Central memory CD8-positive, alpha-beta T cell (primary cell): ENCODE results near the gene C2orf69.
A peak's percentile ranks its signal among the peaks of the same experiment; 100 is the strongest.

Source experiments
- ATAC-seq: fragments of 150-1000 bp; cut with Tn5 transposase; replicated peaks from 2 replicates; pipeline ENCODE4 v1.10.0; 2022; ENCODE audit warnings: mild to moderate bottlenecking, moderate FRiP score, moderate number of reproducible peaks; ENCODE audit not compliant: poor library complexity, severe bottlenecking; ENCODE audit errors: extremely low read depth
- DNase-seq, 2 donors: peaks; one replicate each; pipeline ENCODE4 v3.0.0; 2021; ENCODE audit warnings: low spot score in 2 of 2
- H3K27ac Mint-ChIP-seq: one replicate; pipeline ENCODE4 v1.8.0; 2022; ENCODE audit warnings: low read depth, mild to moderate bottlenecking, moderate library complexity, mixed read lengths
- H3K27me3 Mint-ChIP-seq: one replicate; pipeline ENCODE4 v1.8.0; 2022; ENCODE audit warnings: mixed read lengths
- H3K36me3 Mint-ChIP-seq: one replicate; pipeline ENCODE4 v1.8.0; 2022; ENCODE audit warnings: mild to moderate bottlenecking, moderate library complexity, mixed read lengths; ENCODE audit not compliant: insufficient read depth
- H3K4me1 Mint-ChIP-seq: one replicate; pipeline ENCODE4 v1.8.0; 2022; ENCODE audit warnings: mixed read lengths
- H3K4me3 Mint-ChIP-seq: one replicate; pipeline ENCODE4 v1.8.0; 2022; ENCODE audit warnings: mild to moderate bottlenecking, moderate library complexity, mixed read lengths
- H3K9me3 Mint-ChIP-seq: one replicate; pipeline ENCODE4 v1.8.0; 2022; ENCODE audit warnings: mixed read lengths

The C2orf69 gene

GRCh38 chr2:199911052-199911876 is at the start of gene C2orf69:
C2orf69 (plus strand) TSS chr2:199911293; CDS start chr2:199911439, 146 bp downstream.
- Mint-ChIP-seq H3K27ac (peak within 1 kb of the TSS; percentile 96), H3K4me1 (peaks cover 37% of the 10 kb centered on the region), H3K4me3 (peak within 1 kb of the TSS; percentile 98), H3K9me3 (no peaks in the 10 kb centered on the region), H3K36me3 (peaks cover 9% of the 10 kb centered on the region), H3K27me3 (peaks cover 19% of the 10 kb centered on the region)
- peak; percentile 69 for ATAC-seq
- peak; percentile 72 to 81 for DNase-seq

DNA sequence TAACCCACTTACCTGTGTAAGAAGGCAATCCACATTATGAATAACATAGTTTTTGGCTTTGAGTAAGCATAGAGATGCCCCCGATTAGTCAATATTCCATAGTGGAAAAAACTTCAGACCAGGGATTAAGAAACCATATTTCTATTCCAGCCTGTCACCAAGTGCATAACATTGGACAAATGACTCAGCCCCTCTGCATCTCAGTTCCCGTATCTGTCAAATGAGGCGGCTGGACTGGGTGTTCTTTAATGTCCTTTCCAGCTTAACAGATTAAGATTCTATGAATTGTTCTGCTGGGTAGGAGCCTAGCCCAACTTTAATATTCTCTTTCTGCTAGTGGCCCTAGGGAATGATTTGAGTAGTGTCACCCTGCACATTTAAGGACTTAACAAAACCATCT is 48.3 kb upstream of the C2orf69 start:
- DNase-seq (no peak), ATAC-seq (no peak)
- H3K27me3 Mint-ChIP-seq, result peaks cover 54% of the 10 kb centered on the region
- H3K27ac Mint-ChIP-seq, result no peak overlapping the region
- H3K4me1 Mint-ChIP-seq, result no peaks in the 10 kb centered on the region
- no peaks in the 10 kb centered on the region for H3K36me3 Mint-ChIP-seq
- no peak overlapping the region for H3K4me3 Mint-ChIP-seq
- no peaks in the 10 kb centered on the region for H3K9me3 Mint-ChIP-seq

GRCh38 chr2:199865905-199866304 is 45.2 kb upstream of the C2orf69 start:
- ATAC-seq (no peak), DNase-seq (no peak)
- Mint-ChIP-seq H3K9me3 (no peaks in the 10 kb centered on the region), H3K36me3 (no peaks in the 10 kb centered on the region), H3K27ac (no peak overlapping the region), H3K4me1 (no peaks in the 10 kb centered on the region), H3K4me3 (no peak overlapping the region), H3K27me3 (peaks cover 62% of the 10 kb centered on the region)

- Mint-ChIP-seq H3K4me1 (no peaks in the 10 kb centered on the region), H3K36me3 (no peaks in the 10 kb centered on the region), H3K27ac (no peak overlapping the region), H3K27me3 (peaks cover 47% of the 10 kb centered on the region), H3K9me3 (no peaks in the 10 kb centered on the region), H3K4me3 (no peak overlapping the region)
- ATAC-seq (no peak), DNase-seq (no peak)
These were observed 42.5 kb upstream of the C2orf69 start for GRCh38 chr2:199868431-199869226.

- Mint-ChIP-seq H3K27ac (no peak overlapping the region), H3K9me3 (peaks cover 4% of the 10 kb centered on the region), H3K4me1 (no peaks in the 10 kb centered on the region), H3K27me3 (peaks cover 51% of the 10 kb centered on the region), H3K4me3 (no peak overlapping the region), H3K36me3 (no peaks in the 10 kb centered on the region)
- DNase-seq, result no peak
- ATAC-seq, result no peak
These were observed 41.9 kb upstream of the C2orf69 start for GRCh38 chr2:199869227-199869541.

- no peak for ATAC-seq
- Mint-ChIP-seq H3K27ac (no peak overlapping the region), H3K9me3 (peaks cover 7% of the 10 kb centered on the region), H3K27me3 (peaks cover 55% of the 10 kb centered on the region), H3K36me3 (no peaks in the 10 kb centered on the region), H3K4me3 (no peak overlapping the region), H3K4me1 (no peaks in the 10 kb centered on the region)
- no peak for DNase-seq
These were observed 41.4 kb upstream of the C2orf69 start for GRCh38 chr2:199869653-199870052.

- Mint-ChIP-seq H3K27me3 (peaks cover 63% of the 10 kb centered on the region), H3K36me3 (no peaks in the 10 kb centered on the region), H3K9me3 (peaks cover 13% of the 10 kb centered on the region), H3K27ac (no peak overlapping the region), H3K4me1 (no peaks in the 10 kb centered on the region), H3K4me3 (no peak overlapping the region)
- no peak for ATAC-seq
- no peak for DNase-seq
These were observed 40.5 kb upstream of the C2orf69 start for GRCh38 chr2:199870581-199870980.

DNA sequence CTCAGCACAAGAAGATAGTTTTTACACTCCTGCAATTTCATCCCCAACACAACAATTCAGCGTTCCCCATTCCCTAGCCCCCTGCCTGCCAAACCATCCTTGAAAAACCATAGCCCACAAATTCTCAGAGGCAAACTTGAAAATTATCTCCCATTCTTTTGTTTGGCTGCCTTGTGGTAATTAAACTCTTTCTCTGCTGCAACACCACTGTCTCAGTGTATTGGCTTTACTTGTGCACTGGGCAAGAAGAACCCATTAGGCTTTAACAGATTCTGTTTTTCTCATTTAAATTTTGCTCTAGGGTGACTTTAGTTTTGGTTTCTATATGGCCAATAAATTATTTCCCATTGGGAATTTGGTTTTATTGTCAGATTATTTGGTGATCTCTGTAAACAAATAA is 36.9 kb upstream of the C2orf69 start:
- ATAC-seq (no peak), DNase-seq (no peak)
- H3K36me3 Mint-ChIP-seq, result no peaks in the 10 kb centered on the region
- peaks cover 13% of the 10 kb centered on the region for H3K9me3 Mint-ChIP-seq
- no peak overlapping the region for H3K27ac Mint-ChIP-seq
- no peaks in the 10 kb centered on the region for H3K4me1 Mint-ChIP-seq
- H3K27me3 Mint-ChIP-seq, result peaks cover 64% of the 10 kb centered on the region
- no peak overlapping the region for H3K4me3 Mint-ChIP-seq

- DNase-seq, result no peak
- no peak for ATAC-seq
- H3K27ac Mint-ChIP-seq, result no peak overlapping the region
- no peaks in the 10 kb centered on the region for H3K36me3 Mint-ChIP-seq
- no peaks in the 10 kb centered on the region for H3K4me1 Mint-ChIP-seq
- H3K9me3 Mint-ChIP-seq, result peaks cover 13% of the 10 kb centered on the region
- no peak overlapping the region for H3K4me3 Mint-ChIP-seq
- peaks cover 65% of the 10 kb centered on the region for H3K27me3 Mint-ChIP-seq
These were observed 35.7 kb upstream of the C2orf69 start for GRCh38 chr2:199875400-199875799.

GRCh38 chr2:199882667-199883066 is 28.4 kb upstream of the C2orf69 start:
- ATAC-seq, result no peak
- no peak for DNase-seq
- H3K27ac Mint-ChIP-seq, result no peak overlapping the region
- H3K27me3 Mint-ChIP-seq, result peaks cover 33% of the 10 kb centered on the region
- peaks cover 5% of the 10 kb centered on the region for H3K9me3 Mint-ChIP-seq
- no peaks in the 10 kb centered on the region for H3K36me3 Mint-ChIP-seq
- H3K4me1 Mint-ChIP-seq, result no peaks in the 10 kb centered on the region
- no peak overlapping the region for H3K4me3 Mint-ChIP-seq

DNA sequence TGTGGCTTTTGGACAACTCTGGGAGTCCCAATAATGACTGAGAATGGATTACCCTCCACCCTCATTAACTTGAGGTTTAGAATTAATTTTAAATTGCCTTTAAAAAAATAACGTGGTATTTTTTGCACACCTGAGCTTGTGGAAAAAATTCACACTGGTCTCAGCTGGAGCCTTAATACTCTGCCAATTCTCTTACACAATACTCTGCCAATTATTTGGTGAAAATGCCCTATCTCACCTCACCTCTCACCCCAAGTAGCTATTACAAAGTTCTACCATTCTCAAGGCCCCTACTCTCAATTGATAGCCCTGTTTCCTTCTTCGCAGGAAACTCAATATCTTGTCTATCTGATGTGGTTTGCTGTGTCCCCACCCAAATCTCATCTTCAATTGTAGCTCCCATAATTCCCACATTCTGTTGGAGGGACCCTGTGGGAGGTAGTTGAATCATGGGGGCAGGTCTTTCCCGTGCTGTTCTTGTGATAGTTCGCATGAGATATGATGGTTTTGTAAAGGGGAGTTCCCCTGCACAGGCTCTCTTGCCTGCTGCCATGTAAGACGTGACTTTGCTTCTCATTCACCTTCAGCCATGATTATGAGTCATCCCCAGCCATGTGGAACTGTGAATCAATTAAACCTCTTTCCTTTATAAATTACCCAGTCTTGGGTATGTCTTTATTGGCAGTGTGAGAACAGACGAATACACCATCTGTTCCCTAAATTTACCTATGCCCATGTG is 27.4 kb upstream of the C2orf69 start:
- no peaks in the 10 kb centered on the region for H3K36me3 Mint-ChIP-seq
- H3K27ac Mint-ChIP-seq, result no peak overlapping the region
- no peak for ATAC-seq
- peaks cover 5% of the 10 kb centered on the region for H3K9me3 Mint-ChIP-seq
- no peaks in the 10 kb centered on the region for H3K4me1 Mint-ChIP-seq
- no peak overlapping the region for H3K4me3 Mint-ChIP-seq
- peaks cover 23% of the 10 kb centered on the region for H3K27me3 Mint-ChIP-seq
- no peak for DNase-seq

DNA sequence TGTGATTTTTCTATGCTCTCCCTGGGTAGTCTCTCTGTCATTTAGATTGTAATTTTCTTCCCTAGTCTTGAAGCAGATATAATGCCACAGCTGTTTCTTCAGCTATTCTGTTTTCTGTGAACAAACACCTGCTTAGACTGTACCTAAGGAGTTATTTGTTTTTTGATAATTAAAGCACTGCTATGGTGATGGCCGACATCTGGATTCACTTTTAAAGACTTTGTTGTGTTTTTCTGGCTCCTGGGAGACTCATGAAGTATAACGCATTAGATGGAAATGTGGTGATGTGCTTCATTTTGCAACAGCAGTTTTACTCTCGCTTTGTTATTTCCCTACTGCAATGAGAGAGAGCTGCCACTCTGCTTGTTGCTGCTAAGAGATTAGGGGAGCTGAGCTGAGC is 15.7 kb upstream of the C2orf69 start:
- peaks cover 6% of the 10 kb centered on the region for H3K27me3 Mint-ChIP-seq
- DNase-seq (no peak), ATAC-seq (no peak)
- H3K4me3 Mint-ChIP-seq, result no peak overlapping the region
- H3K9me3 Mint-ChIP-seq, result no peaks in the 10 kb centered on the region
- H3K36me3 Mint-ChIP-seq, result no peaks in the 10 kb centered on the region
- no peaks in the 10 kb centered on the region for H3K4me1 Mint-ChIP-seq
- no peak overlapping the region for H3K27ac Mint-ChIP-seq
